ENCODE data around the gene TEX54. TPM values are rescaled to one million over a fixed set of nuclear protein-coding genes. Genes with fewer than 3 reads are reported as not detected.
A peak's percentile ranks its signal among the peaks of the same experiment; 100 is the strongest.

Gene TEX54
- total RNA-seq, 3 donors from 2014 or later, result 1.6 TPM; not detected in 2

DNA sequence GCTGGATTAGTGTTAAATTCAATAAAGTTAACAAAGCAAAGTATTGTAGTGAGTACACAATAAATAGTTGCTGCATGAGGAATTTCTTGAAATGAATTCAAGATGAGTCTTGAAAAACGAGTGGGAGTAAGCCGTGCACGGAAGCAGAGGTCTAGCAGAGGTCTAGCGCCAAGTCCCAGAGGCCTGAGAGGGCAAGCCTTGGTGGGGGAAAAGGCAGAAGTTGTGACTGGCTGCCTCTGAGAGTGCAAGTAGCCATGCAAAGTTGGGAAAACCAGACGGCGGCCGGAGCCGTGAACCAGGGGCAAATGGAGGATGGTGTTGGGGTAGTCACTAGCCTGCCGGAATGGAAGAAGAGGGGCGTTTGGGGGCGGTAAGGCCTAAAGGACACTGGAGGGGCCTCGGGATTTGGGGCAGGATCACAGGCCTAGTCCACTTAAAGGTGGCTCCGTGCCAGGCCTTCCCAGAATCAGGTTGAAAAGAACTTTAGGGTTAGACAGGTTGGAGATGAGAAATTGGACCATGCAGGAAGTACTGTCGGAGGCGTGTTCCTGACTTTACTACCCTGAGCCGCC, 47.7 kb upstream of the TEX54 start:
- peak; percentile 55 to 79 for DNase-seq (ENCODE audit: low spot score in 2 of 2)
- peaks cover 3 to 24% of the 10 kb centered on the region in 2 donors for H3K4me1 ChIP-seq
- H3K9me3 ChIP-seq, result no peaks in the 10 kb centered on the region
- no peaks in the 10 kb centered on the region for H3K27me3 ChIP-seq
- no peaks in the 10 kb centered on the region for H3K36me3 ChIP-seq
- intact Hi-C loops (cut with DNase I; ENCODE audit: low total_unique reads), result no loop called here
- TF ChIP-seq POLR2AphosphoS5 (IDR thresholded peaks at IDR 0.05) (no peak), CTCF (IDR thresholded peaks at IDR 0.05) (no peak), POLR2A (IDR thresholded peaks at IDR 0.05) (no peak)
- H3K4me3 ChIP-seq, result peak overlapping the region; percentile 68 to 99 (median 92)
- H3K27ac ChIP-seq, result peak overlapping the region; percentile 97 to 100

DNA sequence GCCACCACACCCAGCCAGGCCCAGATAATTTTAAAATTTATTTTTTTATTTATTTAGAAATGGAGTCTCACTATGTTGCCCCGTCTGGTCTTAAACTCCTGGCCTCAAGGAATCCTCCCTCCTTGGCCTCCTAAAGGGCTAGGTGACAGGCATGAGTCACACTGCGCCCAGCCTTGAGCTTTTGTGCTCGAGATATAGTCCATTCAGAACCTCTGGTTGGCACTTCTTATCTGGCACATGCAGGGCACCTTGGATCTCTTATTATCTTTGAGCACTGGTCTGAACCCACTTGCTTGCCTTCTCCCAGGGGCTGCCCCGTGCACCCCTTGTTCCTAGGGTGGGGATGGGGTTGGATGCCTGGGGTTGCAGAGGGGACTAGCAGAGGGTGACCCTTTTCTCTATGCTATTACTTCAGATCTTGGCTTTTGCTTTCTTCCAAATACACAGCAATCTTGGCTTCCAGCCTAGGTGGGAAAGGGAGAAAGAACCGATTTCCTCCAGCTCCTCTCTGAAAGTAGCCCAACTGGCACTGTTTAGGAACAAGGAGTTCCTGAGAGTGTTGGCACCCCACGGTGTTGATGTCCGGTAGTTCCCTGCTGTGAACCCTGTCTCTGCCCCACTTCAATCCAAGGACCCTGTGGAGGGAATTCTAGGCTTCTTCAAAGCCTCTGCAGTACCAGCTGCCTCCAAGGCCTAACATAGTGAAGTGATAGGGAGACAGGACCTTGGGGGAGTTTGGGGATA, 46.8 kb upstream of the TEX54 start:
- H3K4me1 ChIP-seq, result peaks cover 0 to 17% of the 10 kb centered on the region in 2 donors
- H3K27ac ChIP-seq, result peak overlapping the region; percentile 97 to 100
- H3K27me3 ChIP-seq, result no peaks in the 10 kb centered on the region
- H3K9me3 ChIP-seq, result no peaks in the 10 kb centered on the region
- TF ChIP-seq POLR2A (IDR thresholded peaks at IDR 0.05) (no peak), POLR2AphosphoS5 (IDR thresholded peaks at IDR 0.05) (peak in 1 of 3 donors; percentile 50)
- peak overlapping the region; percentile 68 to 99 (median 92) for H3K4me3 ChIP-seq
- H3K36me3 ChIP-seq, result no peaks in the 10 kb centered on the region
- DNase-seq (ENCODE audit: low spot score in 2 of 2), result peak in 1 of 2 donors; percentile 82
- intact Hi-C loops (cut with DNase I; ENCODE audit: low total_unique reads), result loop anchor here (10.0 kb wide), 1 partner anchor 485 kb away; no protein-coding TSS in a partner anchor

DNA sequence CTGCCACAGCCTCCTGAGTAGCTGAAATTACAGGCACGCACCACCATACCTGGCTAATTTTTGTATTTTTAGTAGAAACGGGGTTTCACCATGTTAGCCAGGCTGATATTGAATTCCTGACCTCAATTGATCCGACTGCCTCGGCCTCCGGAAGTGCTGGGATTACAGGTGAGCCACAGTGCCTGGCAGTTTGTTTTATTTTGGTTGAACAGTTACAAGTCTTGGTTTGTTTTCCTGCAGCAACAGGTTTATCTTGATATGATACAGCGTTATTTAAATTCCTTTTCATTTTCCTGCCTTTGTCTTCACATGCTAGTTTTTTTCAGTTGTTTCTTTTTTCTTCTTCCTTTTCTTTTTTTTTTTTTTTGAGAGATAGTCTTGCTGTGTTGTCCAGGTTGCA, 44.1 kb upstream of the TEX54 start:
- no peaks in the 10 kb centered on the region for H3K27me3 ChIP-seq
- no peaks in the 10 kb centered on the region for H3K9me3 ChIP-seq
- no peak for DNase-seq (ENCODE audit: low spot score in 2 of 2)
- no peak overlapping the region for H3K27ac ChIP-seq
- intact Hi-C loops (cut with DNase I; ENCODE audit: low total_unique reads), result loop anchor here (10.0 kb wide), 1 partner anchor 482 kb away; no protein-coding TSS in a partner anchor
- H3K36me3 ChIP-seq, result no peaks in the 10 kb centered on the region
- TF ChIP-seq POLR2AphosphoS5 (IDR thresholded peaks at IDR 0.05) (no peak), POLR2A (IDR thresholded peaks at IDR 0.05) (no peak), CTCF (IDR thresholded peaks at IDR 0.05) (no peak)
- no peak overlapping the region for H3K4me3 ChIP-seq
- H3K4me1 ChIP-seq, result peaks cover 0 to 14% of the 10 kb centered on the region in 2 donors

DNA sequence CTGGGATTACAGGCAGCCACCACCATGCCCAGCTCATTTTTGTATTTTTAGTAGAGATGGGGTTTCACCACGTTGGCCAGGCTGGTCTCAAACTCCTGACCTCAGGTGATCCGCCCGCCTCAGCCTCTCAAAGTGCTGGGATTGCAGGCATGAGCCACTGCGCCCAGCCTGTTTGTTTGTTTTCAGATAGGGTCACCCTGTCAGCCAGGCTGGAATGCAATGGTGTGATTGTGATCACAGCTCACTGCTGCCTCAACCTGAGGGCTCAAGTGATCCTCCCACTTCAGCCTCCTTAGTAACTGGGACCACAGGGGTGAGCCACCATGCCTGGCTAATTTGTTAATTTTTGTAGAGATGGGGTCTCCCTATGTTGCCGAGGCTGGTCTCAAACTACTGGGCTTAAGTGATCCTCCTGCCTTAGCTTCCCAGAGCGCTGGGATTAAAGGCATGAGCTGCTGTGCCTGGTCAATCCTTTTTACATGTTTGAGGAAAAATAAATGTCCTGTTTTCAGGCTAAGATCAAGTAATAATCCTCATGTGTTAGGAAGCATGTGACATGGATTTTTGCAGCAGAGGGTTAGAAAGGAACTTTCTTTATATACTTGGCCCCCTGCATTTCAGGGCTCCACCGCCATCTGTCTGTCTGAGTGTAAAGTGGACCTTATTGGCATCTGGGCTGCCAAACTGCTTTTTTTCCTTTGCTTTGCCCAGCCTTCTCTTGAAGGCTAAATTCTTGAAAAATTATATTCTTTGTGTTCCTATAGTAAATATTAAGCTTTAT, 43.2 kb upstream of the TEX54 start:
- no peaks in the 10 kb centered on the region for H3K27me3 ChIP-seq
- H3K4me3 ChIP-seq, result no peak overlapping the region
- H3K4me1 ChIP-seq, result peaks cover 0 to 14% of the 10 kb centered on the region in 2 donors
- H3K9me3 ChIP-seq, result no peaks in the 10 kb centered on the region
- no peaks in the 10 kb centered on the region for H3K36me3 ChIP-seq
- intact Hi-C loops (cut with DNase I; ENCODE audit: low total_unique reads), result loop anchor here (10.0 kb wide), 1 partner anchor 481 kb away; no protein-coding TSS in a partner anchor
- DNase-seq (ENCODE audit: low spot score in 2 of 2), result no peak
- no peak for TF ChIP-seq CTCF (IDR thresholded peaks at IDR 0.05)
- no peak for TF ChIP-seq POLR2AphosphoS5 (IDR thresholded peaks at IDR 0.05)
- no peak for TF ChIP-seq POLR2A (IDR thresholded peaks at IDR 0.05)
- H3K27ac ChIP-seq, result no peak overlapping the region

- Histone ChIP-seq H3K9me3 (no peaks in the 10 kb centered on the region), H3K27ac (no peak overlapping the region), H3K27me3 (no peaks in the 10 kb centered on the region), H3K4me1 (peaks cover 0 to 12% of the 10 kb centered on the region in 2 donors), H3K36me3 (no peaks in the 10 kb centered on the region), H3K4me3 (no peak overlapping the region)
- no peak for DNase-seq (ENCODE audit: low spot score in 2 of 2)
- intact Hi-C loops (cut with DNase I; ENCODE audit: low total_unique reads), result loop anchor here (10.0 kb wide), 1 partner anchor 480 kb away; no protein-coding TSS in a partner anchor
- TF ChIP-seq POLR2A (IDR thresholded peaks at IDR 0.05) (no peak), POLR2AphosphoS5 (IDR thresholded peaks at IDR 0.05) (no peak), CTCF (IDR thresholded peaks at IDR 0.05) (no peak)
Observed at GRCh38 chr11:62874851-62875250, 42.2 kb upstream of the TEX54 start.

Data from breast epithelium (tissue), 4 donors.